ENCODE results near the gene GCDH.

GRCh38 chr19:12864721-12865715 lies 25.9 kb upstream of the GCDH start:
- TF ChIP-seq POLR2AphosphoS5 (IDR thresholded peaks at IDR 0.05; ENCODE audit: low read depth, low read length), result no peak
- TF ChIP-seq SIN3A (IDR thresholded peaks at IDR 0.05; ENCODE audit: borderline replicate concordance, insufficient read depth, low read length), result no peak
- no peak for TF ChIP-seq TAF1 (IDR thresholded peaks at IDR 0.05; ENCODE audit: borderline replicate concordance, insufficient read depth, low read length)
